ENCODE results near the gene FGD4. TPM values are rescaled to one million over a fixed set of nuclear protein-coding genes. Genes with fewer than 3 reads are reported as not detected.

Gene FGD4
- total RNA-seq, 1 experiment from 2014 or later = 31.6 TPM

- H3K27me3 ChIP-seq (replicated peaks; ENCODE audit: control insufficient read depth, insufficient read depth, low read length) = no peaks in the 10 kb centered on the region
- no peak overlapping the region for H3K27ac Mint-ChIP-seq (ENCODE audit: unreplicated experiment)
- no peak for DNase-seq
- H3K36me3 ChIP-seq (ENCODE audit: control insufficient read depth, insufficient read depth, low read length) = peaks cover under 1% of the 10 kb centered on the region; the same call in 1 of the 2 replicates
- no peaks in the 10 kb centered on the region for H3K9me3 Mint-ChIP-seq (ENCODE audit: unreplicated experiment)
- no peak overlapping the region for H3K4me3 ChIP-seq (ENCODE audit: low read depth, low read length)
- POLR2A ChIA-PET = no interaction called here
- H3K4me1 Mint-ChIP-seq (ENCODE audit: low read depth, unreplicated experiment) = peaks cover 15% of the 10 kb centered on the region
- no peaks in the 10 kb centered on the region for H3K9me3 ChIP-seq
- no TSS peak for BruUV-seq (replicated peaks)
- H3K4me1 ChIP-seq = peaks cover 13% of the 10 kb centered on the region
- CTCF ChIA-PET = no interaction called here
- no peak overlapping the region for H3K4me3 Mint-ChIP-seq (ENCODE audit: unreplicated experiment)
- peaks cover 5% of the 10 kb centered on the region for H3K36me3 Mint-ChIP-seq (ENCODE audit: insufficient read depth, unreplicated experiment)
- H3K27me3 Mint-ChIP-seq (ENCODE audit: insufficient read depth, unreplicated experiment) = no peaks in the 10 kb centered on the region
- TF ChIP-seq, protein P1, sequence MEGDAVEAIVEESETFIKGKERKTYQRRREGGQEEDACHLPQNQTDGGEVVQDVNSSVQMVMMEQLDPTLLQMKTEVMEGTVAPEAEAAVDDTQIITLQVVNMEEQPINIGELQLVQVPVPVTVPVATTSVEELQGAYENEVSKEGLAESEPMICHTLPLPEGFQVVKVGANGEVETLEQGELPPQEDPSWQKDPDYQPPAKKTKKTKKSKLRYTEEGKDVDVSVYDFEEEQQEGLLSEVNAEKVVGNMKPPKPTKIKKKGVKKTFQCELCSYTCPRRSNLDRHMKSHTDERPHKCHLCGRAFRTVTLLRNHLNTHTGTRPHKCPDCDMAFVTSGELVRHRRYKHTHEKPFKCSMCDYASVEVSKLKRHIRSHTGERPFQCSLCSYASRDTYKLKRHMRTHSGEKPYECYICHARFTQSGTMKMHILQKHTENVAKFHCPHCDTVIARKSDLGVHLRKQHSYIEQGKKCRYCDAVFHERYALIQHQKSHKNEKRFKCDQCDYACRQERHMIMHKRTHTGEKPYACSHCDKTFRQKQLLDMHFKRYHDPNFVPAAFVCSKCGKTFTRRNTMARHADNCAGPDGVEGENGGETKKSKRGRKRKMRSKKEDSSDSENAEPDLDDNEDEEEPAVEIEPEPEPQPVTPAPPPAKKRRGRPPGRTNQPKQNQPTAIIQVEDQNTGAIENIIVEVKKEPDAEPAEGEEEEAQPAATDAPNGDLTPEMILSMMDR (IDR thresholded peaks at IDR 0.05; ENCODE audit: insufficient read depth in 1 of 2, low read depth in 1 of 2, low read length in 1 of 2, severe bottlenecking in 1 of 2, unreplicated experiment in 1 of 2) = no peak
- intact Hi-C loops (cut with micrococcal nuclease; ENCODE audit: unreplicated experiment) = no loop called here
These were observed 89.7 kb downstream of the FGD4 start for GRCh38 chr12:32489070-32489469.

GRCh38 chr12:32490801-32491200 lies 91.4 kb downstream of the FGD4 start:
- H3K36me3 ChIP-seq (ENCODE audit: control insufficient read depth, insufficient read depth, low read length) = no peaks in the 10 kb centered on the region
- BruUV-seq (replicated peaks) = no TSS peak
- ChIA-PET CTCF (no interaction called here), POLR2A (no interaction called here)
- H3K4me1 ChIP-seq = peaks cover 9% of the 10 kb centered on the region
- intact Hi-C loops (cut with micrococcal nuclease; ENCODE audit: unreplicated experiment) = no loop called here
- Mint-ChIP-seq H3K36me3 (ENCODE audit: insufficient read depth, unreplicated experiment) (no peaks in the 10 kb centered on the region), H3K27me3 (ENCODE audit: insufficient read depth, unreplicated experiment) (no peaks in the 10 kb centered on the region), H3K27ac (ENCODE audit: unreplicated experiment) (no peak overlapping the region), H3K4me3 (ENCODE audit: unreplicated experiment) (no peak overlapping the region), H3K9me3 (ENCODE audit: unreplicated experiment) (no peaks in the 10 kb centered on the region), H3K4me1 (ENCODE audit: low read depth, unreplicated experiment) (peaks cover 11% of the 10 kb centered on the region)
- H3K9me3 ChIP-seq = no peaks in the 10 kb centered on the region
- DNase-seq = no peak
- no peaks in the 10 kb centered on the region for H3K27me3 ChIP-seq (replicated peaks; ENCODE audit: control insufficient read depth, insufficient read depth, low read length)
- H3K4me3 ChIP-seq (ENCODE audit: low read depth, low read length) = no peak overlapping the region
- TF ChIP-seq, protein P1 (IDR thresholded peaks at IDR 0.05; ENCODE audit: insufficient read depth in 1 of 2, low read depth in 1 of 2, low read length in 1 of 2, severe bottlenecking in 1 of 2, unreplicated experiment in 1 of 2) = no peak

GRCh38 chr12:32493282-32493681 lies 93.9 kb downstream of the FGD4 start:
- intact Hi-C loops (cut with micrococcal nuclease; ENCODE audit: unreplicated experiment) = no loop called here
- ChIA-PET CTCF (no interaction called here), POLR2A (interaction anchor here (0.6 to 0.8 kb wide), 2 partner anchors 8 to 50 kb away, joined by 3 to 4 read pairs; no protein-coding TSS in a partner anchor)
- Histone ChIP-seq H3K4me1 (no peaks in the 10 kb centered on the region; the same call in 1 of the 2 replicates), H3K4me3 (ENCODE audit: low read depth, low read length) (no peak overlapping the region), H3K36me3 (ENCODE audit: control insufficient read depth, insufficient read depth, low read length) (no peaks in the 10 kb centered on the region), H3K27me3 (replicated peaks; ENCODE audit: control insufficient read depth, insufficient read depth, low read length) (no peaks in the 10 kb centered on the region), H3K9me3 (no peaks in the 10 kb centered on the region)
- H3K4me1 Mint-ChIP-seq (ENCODE audit: low read depth, unreplicated experiment) = peaks cover 5% of the 10 kb centered on the region
- no peaks in the 10 kb centered on the region for H3K9me3 Mint-ChIP-seq (ENCODE audit: unreplicated experiment)
- DNase-seq = peak in 1 of 2 experiments; percentile 50
- no peaks in the 10 kb centered on the region for H3K36me3 Mint-ChIP-seq (ENCODE audit: insufficient read depth, unreplicated experiment)
- H3K27me3 Mint-ChIP-seq (ENCODE audit: insufficient read depth, unreplicated experiment) = no peaks in the 10 kb centered on the region
- H3K4me3 Mint-ChIP-seq (ENCODE audit: unreplicated experiment) = no peak overlapping the region
- H3K27ac Mint-ChIP-seq (ENCODE audit: unreplicated experiment) = no peak overlapping the region
- BruUV-seq (replicated peaks) = no TSS peak
- TF ChIP-seq, protein P1 (IDR thresholded peaks at IDR 0.05; ENCODE audit: insufficient read depth in 1 of 2, low read depth in 1 of 2, low read length in 1 of 2, severe bottlenecking in 1 of 2, unreplicated experiment in 1 of 2) = no peak

Measured in Caco-2 (cell line).